Fibroblast of lung (primary cell): ENCODE measurements around the gene GHR.

Source experiments
- CTCF ChIP-seq, 2 donors: IDR thresholded peaks in 1 of 2; conservative IDR thresholded peaks in 1 of 2; 1 replicate in 1 of 2; 2 replicates in 1 of 2; pipeline ENCODE4 v1.5.1; 2011 to 2012; ENCODE audit warnings: low read length in 2 of 2, control low read depth in 1 of 2, inconsistent platforms in 1 of 2, low read depth in 1 of 2, mild to moderate bottlenecking in 1 of 2
- EZH2 ChIP-seq: IDR thresholded peaks from 2 replicates; pipeline ENCODE4 v1.5.1; 2012; ENCODE audit warnings: low read length, control low read depth, mild to moderate bottlenecking; ENCODE audit errors: missing control alignments

GRCh38 chr5:42604171-42604711 is 181.0 kb downstream of the GHR start:
- TF ChIP-seq CTCF (conservative IDR thresholded peaks at IDR 0.05 in 1 of 2, IDR thresholded peaks at IDR 0.05 in 1 of 2; ENCODE audit: low read depth in 1 of 2, low read length in 2 of 2) (no peak), EZH2 (no peak)
